ENCODE data around the gene MAPKAPK2.

The MAPKAPK2 gene

DNA sequence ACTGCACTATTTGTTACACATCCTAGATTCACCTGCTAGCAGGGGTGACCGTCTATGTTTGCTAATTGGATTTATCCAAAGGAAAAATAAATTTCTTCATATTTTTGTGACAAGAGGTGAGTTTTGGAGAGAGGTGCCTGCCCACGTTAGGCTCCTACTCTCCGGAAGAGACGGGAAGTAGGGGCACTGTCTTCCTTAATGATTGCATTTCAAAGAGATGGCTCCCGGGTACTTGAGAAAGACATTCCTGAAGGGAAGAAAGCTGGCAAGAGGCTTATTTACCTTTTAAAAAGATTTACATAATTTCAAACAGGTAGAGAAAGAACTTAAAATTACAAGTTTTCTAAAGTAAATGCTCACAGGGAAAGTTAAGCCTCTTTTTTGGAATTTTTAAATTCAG lies 67.2 kb downstream of the MAPKAPK2 start:
- TF ChIP-seq NFIC (IDR thresholded peaks at IDR 0.05) (no peak), CREB1 (IDR thresholded peaks at IDR 0.05; ENCODE audit: low read depth) (no peak), TCF12 (IDR thresholded peaks at IDR 0.05; ENCODE audit: low read depth) (no peak), TAF1 (IDR thresholded peaks at IDR 0.05; ENCODE audit: low read depth) (no peak), REST (IDR thresholded peaks at IDR 0.05; ENCODE audit: low read depth) (no peak), ZBTB7A (IDR thresholded peaks at IDR 0.05; ENCODE audit: low read depth) (no peak), FOXM1 (IDR thresholded peaks at IDR 0.05; ENCODE audit: borderline replicate concordance, low read depth) (no peak), RAD21 (IDR thresholded peaks at IDR 0.05; ENCODE audit: low read depth) (no peak), EP300 (IDR thresholded peaks at IDR 0.05; ENCODE audit: borderline replicate concordance) (no peak), TEAD4 (IDR thresholded peaks at IDR 0.05) (no peak), CEBPB (IDR thresholded peaks at IDR 0.05) (no peak), EGR1 (IDR thresholded peaks at IDR 0.05) (no peak), USF1 (IDR thresholded peaks at IDR 0.05) (no peak), YY1 (IDR thresholded peaks at IDR 0.05; ENCODE audit: low read depth) (no peak)
- TF ChIP-seq, protein P1, sequence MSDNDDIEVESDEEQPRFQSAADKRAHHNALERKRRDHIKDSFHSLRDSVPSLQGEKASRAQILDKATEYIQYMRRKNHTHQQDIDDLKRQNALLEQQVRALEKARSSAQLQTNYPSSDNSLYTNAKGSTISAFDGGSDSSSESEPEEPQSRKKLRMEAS (IDR thresholded peaks at IDR 0.05): no peak

DNA sequence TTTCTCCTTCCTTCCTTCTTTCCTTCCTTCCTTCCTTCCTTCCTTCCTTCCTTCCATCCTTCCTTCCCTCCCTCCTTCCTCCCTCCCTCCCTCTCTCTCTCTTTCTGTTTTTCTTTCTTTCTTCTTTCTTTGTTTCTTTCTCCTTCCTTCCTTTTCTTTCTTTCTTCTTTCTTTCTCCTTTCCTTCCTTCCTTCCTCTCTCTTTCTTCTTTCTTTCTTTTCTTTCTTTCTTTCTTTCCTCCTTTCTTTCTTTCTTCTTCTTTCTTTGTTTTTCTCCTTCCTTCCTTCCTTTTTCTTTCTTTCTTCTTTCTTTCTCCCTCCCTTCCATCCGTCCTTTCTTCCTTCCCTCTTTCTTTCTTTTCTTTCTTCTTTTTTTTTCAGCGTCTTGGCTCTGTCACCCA lies 67.8 kb downstream of the MAPKAPK2 start:
- TF ChIP-seq USF1 (IDR thresholded peaks at IDR 0.05): no peak
- no peak for TF ChIP-seq ZBTB7A (IDR thresholded peaks at IDR 0.05; ENCODE audit: low read depth)
- TF ChIP-seq, protein P1 (IDR thresholded peaks at IDR 0.05): no peak
- TF ChIP-seq NFIC (IDR thresholded peaks at IDR 0.05): no peak
- TF ChIP-seq RAD21 (IDR thresholded peaks at IDR 0.05; ENCODE audit: low read depth): no peak
- TF ChIP-seq EGR1 (IDR thresholded peaks at IDR 0.05): no peak
- TF ChIP-seq CEBPB (IDR thresholded peaks at IDR 0.05): no peak
- no peak for TF ChIP-seq YY1 (IDR thresholded peaks at IDR 0.05; ENCODE audit: low read depth)
- TF ChIP-seq EP300 (IDR thresholded peaks at IDR 0.05; ENCODE audit: borderline replicate concordance): no peak

- no peak for TF ChIP-seq REST (IDR thresholded peaks at IDR 0.05; ENCODE audit: low read depth)
- TF ChIP-seq FOXM1 (IDR thresholded peaks at IDR 0.05; ENCODE audit: borderline replicate concordance, low read depth): no peak
Measured at GRCh38 chr1:206753141-206753540, 68.4 kb downstream of the MAPKAPK2 start.

GRCh38 chr1:206754011-206754410 lies 69.3 kb downstream of the MAPKAPK2 start:
- TF ChIP-seq EP300 (IDR thresholded peaks at IDR 0.05; ENCODE audit: borderline replicate concordance) (no peak), ZBTB7A (IDR thresholded peaks at IDR 0.05; ENCODE audit: low read depth) (no peak), YY1 (IDR thresholded peaks at IDR 0.05; ENCODE audit: low read depth) (no peak), REST (IDR thresholded peaks at IDR 0.05; ENCODE audit: low read depth) (no peak), CEBPB (IDR thresholded peaks at IDR 0.05) (no peak), TCF12 (IDR thresholded peaks at IDR 0.05; ENCODE audit: low read depth) (no peak), FOXM1 (IDR thresholded peaks at IDR 0.05; ENCODE audit: borderline replicate concordance, low read depth) (no peak), RAD21 (IDR thresholded peaks at IDR 0.05; ENCODE audit: low read depth) (no peak), USF1 (IDR thresholded peaks at IDR 0.05) (no peak), NFIC (IDR thresholded peaks at IDR 0.05) (no peak), TEAD4 (IDR thresholded peaks at IDR 0.05) (no peak), TAF1 (IDR thresholded peaks at IDR 0.05; ENCODE audit: low read depth) (no peak), EGR1 (IDR thresholded peaks at IDR 0.05) (no peak), CREB1 (IDR thresholded peaks at IDR 0.05; ENCODE audit: low read depth) (no peak)
- TF ChIP-seq, protein P1 (IDR thresholded peaks at IDR 0.05): no peak
